ENCODE results near the gene IFNK. TPM values are rescaled to one million over a fixed set of nuclear protein-coding genes. Genes with fewer than 3 reads are reported as not detected.

IFNK gene
- total and polyA plus RNA-seq, 12 donors = not detected

DNA sequence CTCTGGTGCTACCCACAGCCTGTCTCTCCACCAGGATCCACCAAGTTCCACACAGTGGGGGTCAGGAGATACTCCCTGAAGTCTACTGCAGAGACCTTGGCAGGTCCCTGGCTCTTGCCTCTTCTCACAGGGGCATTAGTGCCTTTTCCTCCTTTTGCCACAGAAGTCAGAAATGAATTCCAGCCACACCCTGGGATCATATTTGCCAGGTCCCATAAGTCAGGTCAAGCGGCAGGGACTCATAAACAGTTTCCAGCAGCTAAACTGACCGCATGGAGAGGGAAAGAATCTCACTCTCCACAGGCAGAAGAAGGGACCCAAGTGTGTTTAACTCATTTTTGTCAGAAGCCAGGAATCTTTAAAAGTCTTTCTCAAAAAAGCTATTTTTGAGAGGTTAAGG lies 13.3 kb upstream of the IFNK start:
- 92 to 97% methylated on average over 2 of the region's 2 CpGs for WGBS, 2 donors
- no peaks in the 10 kb centered on the region for H3K36me3 ChIP-seq
- TF ChIP-seq, protein P1, sequence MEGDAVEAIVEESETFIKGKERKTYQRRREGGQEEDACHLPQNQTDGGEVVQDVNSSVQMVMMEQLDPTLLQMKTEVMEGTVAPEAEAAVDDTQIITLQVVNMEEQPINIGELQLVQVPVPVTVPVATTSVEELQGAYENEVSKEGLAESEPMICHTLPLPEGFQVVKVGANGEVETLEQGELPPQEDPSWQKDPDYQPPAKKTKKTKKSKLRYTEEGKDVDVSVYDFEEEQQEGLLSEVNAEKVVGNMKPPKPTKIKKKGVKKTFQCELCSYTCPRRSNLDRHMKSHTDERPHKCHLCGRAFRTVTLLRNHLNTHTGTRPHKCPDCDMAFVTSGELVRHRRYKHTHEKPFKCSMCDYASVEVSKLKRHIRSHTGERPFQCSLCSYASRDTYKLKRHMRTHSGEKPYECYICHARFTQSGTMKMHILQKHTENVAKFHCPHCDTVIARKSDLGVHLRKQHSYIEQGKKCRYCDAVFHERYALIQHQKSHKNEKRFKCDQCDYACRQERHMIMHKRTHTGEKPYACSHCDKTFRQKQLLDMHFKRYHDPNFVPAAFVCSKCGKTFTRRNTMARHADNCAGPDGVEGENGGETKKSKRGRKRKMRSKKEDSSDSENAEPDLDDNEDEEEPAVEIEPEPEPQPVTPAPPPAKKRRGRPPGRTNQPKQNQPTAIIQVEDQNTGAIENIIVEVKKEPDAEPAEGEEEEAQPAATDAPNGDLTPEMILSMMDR (IDR thresholded peaks at IDR 0.05) = no peak
- no peak overlapping the region for H3K27ac ChIP-seq
- ATAC-seq (no peak), DNase-seq (no peak)
- peaks cover 0 to 13% (median 9%) of the 10 kb centered on the region in 9 donors for H3K4me1 ChIP-seq
- no peaks in the 10 kb centered on the region for H3K27me3 ChIP-seq
- intact Hi-C loops (cut with DNase I) = loop anchor here in 1 of 10 donors (5.0 kb wide), 1 partner anchor 43 kb away; no protein-coding TSS in a partner anchor
- no peak overlapping the region for H3K4me3 ChIP-seq
- H3K9me3 ChIP-seq = no peaks in the 10 kb centered on the region

DNA sequence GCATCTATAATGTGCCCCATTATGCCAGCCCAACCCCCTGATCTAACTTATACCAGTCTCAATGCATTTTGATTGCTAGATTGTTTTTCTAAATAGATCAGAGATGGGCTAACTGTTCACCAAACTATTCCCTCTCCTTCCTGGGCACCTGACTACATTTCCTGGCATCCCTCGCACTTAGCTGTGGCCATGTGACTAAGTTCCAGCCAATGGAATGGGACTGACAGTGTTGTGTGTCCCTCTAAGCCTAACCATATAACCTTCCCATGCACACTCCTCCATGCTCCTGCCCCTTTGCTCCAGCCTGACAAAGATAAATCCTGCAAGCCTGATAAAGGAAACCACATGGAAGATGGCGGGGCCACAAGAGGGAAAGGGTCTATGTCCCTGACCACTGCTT lies 12.3 kb upstream of the IFNK start:
- TF ChIP-seq, protein P1 (IDR thresholded peaks at IDR 0.05) = no peak
- no peak overlapping the region for H3K27ac ChIP-seq
- 87 to 92% methylated on average over 2 of the region's 2 CpGs for WGBS, 2 donors
- no peak overlapping the region for H3K4me3 ChIP-seq
- ATAC-seq = no peak
- intact Hi-C loops (cut with DNase I) = loop anchor here in 1 of 10 donors (5.0 kb wide), 1 partner anchor 44 kb away; no protein-coding TSS in a partner anchor
- H3K9me3 ChIP-seq = no peaks in the 10 kb centered on the region
- H3K27me3 ChIP-seq = no peaks in the 10 kb centered on the region
- H3K4me1 ChIP-seq = peaks cover 0 to 13% (median 9%) of the 10 kb centered on the region in 9 donors
- H3K36me3 ChIP-seq = no peaks in the 10 kb centered on the region
- no peak for DNase-seq

DNA sequence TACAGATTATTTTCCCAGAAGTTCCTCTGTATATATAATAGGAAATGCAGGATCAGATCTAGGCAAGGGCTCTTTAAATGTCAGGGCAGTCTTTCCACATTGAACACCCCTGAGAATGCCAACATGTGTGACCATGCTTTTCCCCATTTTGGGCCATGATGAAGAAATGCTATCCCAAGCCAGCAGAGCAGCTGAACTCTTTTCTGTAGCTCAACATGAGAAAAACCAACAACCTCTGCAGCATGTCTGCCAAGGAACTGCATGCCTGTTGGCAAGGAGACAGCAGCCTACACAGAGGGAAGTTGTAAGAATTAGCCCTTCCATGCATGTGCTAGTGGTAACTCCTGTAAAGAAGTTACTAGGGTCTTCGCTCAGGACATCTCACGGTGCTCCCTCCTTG lies 9.5 kb upstream of the IFNK start:
- peak in 4 of 8 donors; percentile 37 to 62 (median 46) for ATAC-seq
- Histone ChIP-seq H3K27ac (no peak overlapping the region), H3K4me3 (no peak overlapping the region), H3K27me3 (no peaks in the 10 kb centered on the region), H3K4me1 (peaks cover 0 to 13% (median 9%) of the 10 kb centered on the region in 9 donors), H3K36me3 (no peaks in the 10 kb centered on the region), H3K9me3 (no peaks in the 10 kb centered on the region)
- DNase-seq = peak in 1 of 2 donors; percentile 13
- WGBS, 2 donors = 73 to 77% methylated on average over 2 of the region's 2 CpGs
- intact Hi-C loops (cut with DNase I) = loop anchor here in 1 of 10 donors (5.0 kb wide), 1 partner anchor 47 kb away; no protein-coding TSS in a partner anchor
- TF ChIP-seq, protein P1 (IDR thresholded peaks at IDR 0.05) = no peak

GRCh38 chr9:27518006-27518405 lies 6.1 kb upstream of the IFNK start:
- 97% methylated on average over 2 of the region's 2 CpGs for WGBS, 2 donors
- ATAC-seq (no peak), DNase-seq (no peak)
- H3K4me1 ChIP-seq = peaks cover 0 to 13% (median 9%) of the 10 kb centered on the region in 9 donors
- no peak overlapping the region for H3K4me3 ChIP-seq
- H3K27me3 ChIP-seq = no peaks in the 10 kb centered on the region
- no peaks in the 10 kb centered on the region for H3K36me3 ChIP-seq
- H3K9me3 ChIP-seq = no peaks in the 10 kb centered on the region
- TF ChIP-seq, protein P1 (IDR thresholded peaks at IDR 0.05) = no peak
- intact Hi-C loops (cut with DNase I) = no loop called here
- no peak overlapping the region for H3K27ac ChIP-seq
